Trophoblast cell (in vitro differentiated cells and primary cell): ENCODE data around the gene SLC35E2B.
"Not testable (repeated sequence)": the region's sequence is repeated elsewhere in the genome, so short reads cannot be mapped to it uniquely, and the experiment has no call there.

ENCODE experiments used
- DNase-seq, 2 donors: peaks; one replicate each; pipeline ENCODE4 v3.0.0-alpha.2; 2016
- H2AFZ ChIP-seq: 2 replicates; pipeline ENCODE4 v1.6.1; 2013; ENCODE audit warnings: low read length, moderate library complexity, mild to moderate bottlenecking; ENCODE audit not compliant: insufficient read depth, poor library complexity
- H2AK5ac ChIP-seq: 2 replicates; pipeline ENCODE4 v1.6.1; 2013; ENCODE audit warnings: mild to moderate bottlenecking, low read length
- H2BK120ac ChIP-seq: 2 replicates; pipeline ENCODE4 v1.6.1; 2013; ENCODE audit warnings: low read length, mild to moderate bottlenecking, moderate library complexity; ENCODE audit not compliant: insufficient read depth, poor library complexity
- H2BK12ac ChIP-seq: 2 replicates; pipeline ENCODE4 v1.6.1; 2013; ENCODE audit warnings: mild to moderate bottlenecking, low read length, moderate library complexity
- H2BK5ac ChIP-seq: 2 replicates; pipeline ENCODE4 v1.6.1; 2013; ENCODE audit warnings: low read length, low read depth, moderate library complexity, mild to moderate bottlenecking; ENCODE audit not compliant: poor library complexity
- H3K14ac ChIP-seq: 2 replicates; pipeline ENCODE4 v1.6.1; 2013; ENCODE audit warnings: mild to moderate bottlenecking, low read length
- H3K18ac ChIP-seq: 2 replicates; pipeline ENCODE4 v1.6.1; 2013; ENCODE audit warnings: mild to moderate bottlenecking, low read length
- H3K23ac ChIP-seq: 2 replicates; pipeline ENCODE4 v1.6.1; 2013; ENCODE audit warnings: low read length
- H3K27ac ChIP-seq: 2 replicates; pipeline ENCODE4 v1.5.1; 2013; ENCODE audit warnings: low read depth, mild to moderate bottlenecking, inconsistent platforms, low read length, moderate library complexity
- H3K27me3 ChIP-seq: 2 replicates; pipeline ENCODE4 v1.6.1; 2013; ENCODE audit warnings: inconsistent platforms, mild to moderate bottlenecking, low read length, moderate library complexity; ENCODE audit not compliant: insufficient read depth
- H3K36me3 ChIP-seq, 2 experiments: 1 replicate in 1 of 2; 2 replicates in 1 of 2; pipeline ENCODE4 v1.6.1; 2013; ENCODE audit warnings: low read length in 2 of 2, mild to moderate bottlenecking in 2 of 2, moderate library complexity in 1 of 2; ENCODE audit not compliant: insufficient read depth in 2 of 2, control insufficient read depth in 1 of 2
- H3K4ac ChIP-seq: 2 replicates; pipeline ENCODE4 v1.6.1; 2013; ENCODE audit warnings: low read depth, mild to moderate bottlenecking, low read length, moderate library complexity
- H3K4me1 ChIP-seq, 2 experiments: 1 replicate in 1 of 2; 2 replicates in 1 of 2; pipeline ENCODE4 v1.6.1; 2013; ENCODE audit warnings: low read length in 2 of 2, mild to moderate bottlenecking in 2 of 2, moderate library complexity in 1 of 2; ENCODE audit not compliant: insufficient read depth in 2 of 2, control insufficient read depth in 1 of 2
- H3K4me2 ChIP-seq: 2 replicates; pipeline ENCODE4 v1.6.1; 2013; ENCODE audit warnings: inconsistent platforms, mild to moderate bottlenecking, low read length, moderate library complexity
- H3K4me3 ChIP-seq: 2 replicates; pipeline ENCODE4 v1.5.1; 2013; ENCODE audit warnings: mild to moderate bottlenecking, low read depth, low read length, inconsistent platforms
- H3K79me1 ChIP-seq: one replicate; pipeline ENCODE4 v1.6.1; 2013; ENCODE audit warnings: low read length
- H3K79me2 ChIP-seq: 2 replicates; pipeline ENCODE4 v1.6.1; 2013; ENCODE audit warnings: low read length, mild to moderate bottlenecking; ENCODE audit not compliant: control insufficient read depth, insufficient read depth, poor library complexity
- H3K9ac ChIP-seq: 2 replicates; pipeline ENCODE4 v1.6.1; 2013; ENCODE audit warnings: mild to moderate bottlenecking, low read length
- H3K9me3 ChIP-seq: 2 replicates; pipeline ENCODE4 v1.6.1; 2013; ENCODE audit warnings: low read depth, mild to moderate bottlenecking, control low read depth, inconsistent platforms, low read length; ENCODE audit not compliant: insufficient read depth
- H4K12ac ChIP-seq: 2 replicates; pipeline ENCODE4 v1.6.1; 2013; ENCODE audit warnings: low read depth, mild to moderate bottlenecking, low read length, moderate library complexity
- H4K8ac ChIP-seq: 2 replicates; pipeline ENCODE4 v1.6.1; 2013; ENCODE audit warnings: low read depth, mild to moderate bottlenecking, low read length, moderate library complexity
- H4K91ac ChIP-seq: one replicate; pipeline ENCODE4 v1.6.1; 2013; ENCODE audit warnings: low read depth, mild to moderate bottlenecking, low read length, moderate library complexity
- WGBS: extraction: QIAGEN DNeasy Blood & Tissue Kit; methylation state at CpG from one replicate; pipeline ENCODE4 v1.1.7; 2013; ENCODE audit warnings: missing lambda C conversion rate; ENCODE audit not compliant: insufficient read length, insufficient coverage; ENCODE audit errors: extremely low coverage; 5-methylcytosine and 5-hydroxymethylcytosine counted together

The SLC35E2B gene

DNA sequence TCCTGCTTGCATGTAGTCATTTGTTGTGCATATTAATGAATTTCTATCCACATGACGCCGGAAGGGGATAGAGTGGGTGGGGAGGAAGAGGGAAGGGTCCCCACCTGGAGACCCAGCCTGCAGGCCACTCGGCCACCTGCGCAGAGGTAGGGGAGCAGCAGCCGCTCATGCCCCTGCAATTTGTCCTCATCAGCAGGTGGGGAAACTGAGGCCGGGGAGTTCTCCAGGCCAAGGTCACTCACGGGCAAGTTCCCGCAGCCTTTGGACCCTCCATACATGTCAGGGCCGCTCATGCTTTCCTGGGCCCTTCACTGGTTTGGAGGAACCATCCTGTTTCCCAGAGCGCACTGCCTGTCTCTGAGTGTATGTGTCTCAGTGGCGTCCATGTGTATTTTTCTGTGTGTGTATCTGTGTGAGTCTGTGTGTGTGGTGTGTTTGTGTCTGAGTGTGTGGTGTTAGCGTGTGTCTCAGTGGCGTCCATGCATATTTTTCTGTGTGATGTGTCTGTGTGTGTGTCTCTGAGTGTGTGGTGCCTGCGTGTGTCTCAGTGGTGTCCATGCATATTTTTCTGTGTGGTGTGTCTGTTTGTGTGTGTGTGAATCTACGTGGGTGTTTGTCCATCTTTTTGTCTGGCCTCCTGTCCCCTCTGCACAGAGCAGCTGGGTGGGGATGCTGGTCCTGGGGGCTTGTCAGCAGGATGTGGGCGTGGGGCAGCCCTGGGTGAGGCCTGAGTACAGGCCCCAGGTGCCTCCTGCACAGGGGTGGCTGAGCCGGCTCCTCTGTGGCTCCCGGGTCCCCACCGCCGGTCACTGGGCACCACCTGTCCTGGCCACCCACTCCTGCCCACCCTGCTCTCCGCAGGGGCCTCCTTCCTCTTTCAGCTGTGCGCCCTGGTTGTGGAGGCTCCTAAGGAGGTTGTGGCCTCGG is 4.1 kb upstream of the SLC35E2B start:
- H3K79me2 ChIP-seq, H4K91ac ChIP-seq, H3K14ac ChIP-seq, H3K4me1 ChIP-seq, H3K27me3 ChIP-seq, H3K4me3 ChIP-seq, H3K9me3 ChIP-seq, H4K12ac ChIP-seq, H3K18ac ChIP-seq, DNase-seq, H3K9ac ChIP-seq, H2AK5ac ChIP-seq, H3K27ac ChIP-seq, H2BK5ac ChIP-seq, H3K79me1 ChIP-seq, H4K8ac ChIP-seq, H2BK120ac ChIP-seq, H3K23ac ChIP-seq, H2AFZ ChIP-seq, H3K4me2 ChIP-seq, H3K36me3 ChIP-seq, H3K4ac ChIP-seq, H2BK12ac ChIP-seq: not testable (repeated sequence)
- WGBS: no CpG with 5 or more reads among the region's 23 CpGs

GRCh38 chr1:1692324-1692713 is 276 bp downstream of the SLC35E2B start:
- WGBS: no CpG with 5 or more reads among the region's 45 CpGs
- H4K12ac ChIP-seq, H3K36me3 ChIP-seq: not testable (repeated sequence)

GRCh38 chr1:1691443-1691842 is 1.2 kb downstream of the SLC35E2B start:
- not testable (repeated sequence) for H3K18ac ChIP-seq, H3K4me3 ChIP-seq, H3K27me3 ChIP-seq, H3K9ac ChIP-seq, H4K8ac ChIP-seq, H3K4me1 ChIP-seq, H2AK5ac ChIP-seq, H3K79me1 ChIP-seq, H2BK12ac ChIP-seq, H3K23ac ChIP-seq, H4K12ac ChIP-seq, H3K36me3 ChIP-seq, H2BK120ac ChIP-seq, H3K9me3 ChIP-seq, H3K14ac ChIP-seq, H3K79me2 ChIP-seq, H3K27ac ChIP-seq, H2AFZ ChIP-seq, H4K91ac ChIP-seq, H3K4ac ChIP-seq, DNase-seq, H2BK5ac ChIP-seq
- H3K4me2 ChIP-seq: peak overlapping the region; percentile 40
- WGBS: no CpG with 5 or more reads among the region's 16 CpGs

More at GRCh38 chr1:1692324-1692713, 276 bp downstream of the SLC35E2B start:
- not testable (repeated sequence) for H3K79me1 ChIP-seq, H3K9ac ChIP-seq, H3K18ac ChIP-seq, H3K27me3 ChIP-seq, H2AFZ ChIP-seq, H3K4me1 ChIP-seq, H3K79me2 ChIP-seq, H2BK12ac ChIP-seq, H3K4ac ChIP-seq, H3K23ac ChIP-seq, H2AK5ac ChIP-seq, H3K9me3 ChIP-seq
- Histone ChIP-seq H3K27ac (peak overlapping the region; percentile 96), H4K8ac (peak overlapping the region; percentile 91), H3K4me3 (peak overlapping the region; percentile 74), H3K4me2 (peak overlapping the region; percentile 27), H3K14ac (peak overlapping the region; percentile 87), H2BK120ac (peak overlapping the region; percentile 83), H4K91ac (peak overlapping the region; percentile 83), H2BK5ac (peak overlapping the region; percentile 84)
- peak; percentile 13 to 69 for DNase-seq

DNA sequence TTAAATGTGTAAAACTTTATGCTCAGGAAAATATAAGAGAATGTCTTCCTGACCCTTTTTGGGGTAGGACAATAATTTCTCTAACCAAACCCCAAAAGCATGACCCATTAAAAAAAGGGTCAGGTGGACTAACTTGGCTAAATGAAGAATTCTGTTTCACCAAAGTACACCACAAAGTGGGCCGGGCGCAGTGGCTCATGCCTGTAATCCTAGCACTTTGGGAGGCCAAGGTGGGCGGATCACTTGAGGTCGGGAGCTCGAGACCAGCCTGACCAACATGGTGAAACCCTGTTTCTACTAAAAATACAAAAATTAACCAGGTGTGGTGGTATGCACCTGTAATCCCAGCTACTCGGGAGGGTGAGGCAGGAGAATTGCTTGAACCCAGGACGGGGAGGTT is 3.1 kb downstream of the SLC35E2B start:
- H2BK120ac ChIP-seq: not testable (repeated sequence)

More for the DNA sequence above, 3.1 kb downstream of the SLC35E2B start:
- not testable (repeated sequence) for DNase-seq, H3K14ac ChIP-seq, H3K27me3 ChIP-seq, H3K4ac ChIP-seq, H2BK5ac ChIP-seq, H2AK5ac ChIP-seq, H3K9ac ChIP-seq, H3K23ac ChIP-seq, H2BK12ac ChIP-seq, H3K4me1 ChIP-seq, H3K4me3 ChIP-seq, H3K79me2 ChIP-seq, H4K8ac ChIP-seq, H4K91ac ChIP-seq, H3K9me3 ChIP-seq, H4K12ac ChIP-seq, H3K79me1 ChIP-seq, H2AFZ ChIP-seq, H3K27ac ChIP-seq, H3K4me2 ChIP-seq, H3K18ac ChIP-seq, H3K36me3 ChIP-seq
- WGBS: no CpG with 5 or more reads among the region's 7 CpGs
